Panc1 (cell line): ENCODE results near the gene FIG4.

Experiments used
- POLR2AphosphoS5 ChIP-seq: IDR thresholded peaks from 2 replicates; pipeline ENCODE4 v1.6.1; 2012; ENCODE audit warnings: mild to moderate bottlenecking, low read depth, low read length, moderate library complexity
- REST ChIP-seq, 2 experiments: IDR thresholded peaks; 2 replicates each; pipeline ENCODE4 v1.6.1; 2011 to 2012; ENCODE audit warnings: low read depth in 2 of 2, control low read depth in 1 of 2, low read length in 1 of 2, mild to moderate bottlenecking in 1 of 2, moderate library complexity in 1 of 2; ENCODE audit not compliant: insufficient read depth in 1 of 2
- SIN3A ChIP-seq: IDR thresholded peaks from 2 replicates; pipeline ENCODE4 v1.6.1; 2012; ENCODE audit warnings: low read depth, mild to moderate bottlenecking, low read length, moderate library complexity, borderline replicate concordance; ENCODE audit not compliant: insufficient read depth
- TCF7L2 ChIP-seq: IDR thresholded peaks from 2 replicates; pipeline ENCODE4 v1.6.1; 2011; ENCODE audit warnings: mild to moderate bottlenecking, low read depth, low read length, inconsistent platforms
- TF ChIP-seq, protein P1 (sequence below): fragments of 450-650 bp; IDR thresholded peaks from 2 replicates; pipeline ENCODE4 v1.5.1; 2017; ENCODE audit warnings: mild to moderate bottlenecking

GRCh38 chr6:109824105-109824504, 133.0 kb downstream of the FIG4 start:
- TF ChIP-seq, protein P1, sequence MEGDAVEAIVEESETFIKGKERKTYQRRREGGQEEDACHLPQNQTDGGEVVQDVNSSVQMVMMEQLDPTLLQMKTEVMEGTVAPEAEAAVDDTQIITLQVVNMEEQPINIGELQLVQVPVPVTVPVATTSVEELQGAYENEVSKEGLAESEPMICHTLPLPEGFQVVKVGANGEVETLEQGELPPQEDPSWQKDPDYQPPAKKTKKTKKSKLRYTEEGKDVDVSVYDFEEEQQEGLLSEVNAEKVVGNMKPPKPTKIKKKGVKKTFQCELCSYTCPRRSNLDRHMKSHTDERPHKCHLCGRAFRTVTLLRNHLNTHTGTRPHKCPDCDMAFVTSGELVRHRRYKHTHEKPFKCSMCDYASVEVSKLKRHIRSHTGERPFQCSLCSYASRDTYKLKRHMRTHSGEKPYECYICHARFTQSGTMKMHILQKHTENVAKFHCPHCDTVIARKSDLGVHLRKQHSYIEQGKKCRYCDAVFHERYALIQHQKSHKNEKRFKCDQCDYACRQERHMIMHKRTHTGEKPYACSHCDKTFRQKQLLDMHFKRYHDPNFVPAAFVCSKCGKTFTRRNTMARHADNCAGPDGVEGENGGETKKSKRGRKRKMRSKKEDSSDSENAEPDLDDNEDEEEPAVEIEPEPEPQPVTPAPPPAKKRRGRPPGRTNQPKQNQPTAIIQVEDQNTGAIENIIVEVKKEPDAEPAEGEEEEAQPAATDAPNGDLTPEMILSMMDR, result no peak
- TF ChIP-seq POLR2AphosphoS5 (no peak), TCF7L2 (no peak), REST (IDR thresholded peaks at IDR 0.05; ENCODE audit: insufficient read depth in 1 of 2, low read depth in 2 of 2, low read length in 1 of 2) (no peak), SIN3A (no peak)
